ENCODE data around the gene IL17REL.

IL17REL gene

DNA sequence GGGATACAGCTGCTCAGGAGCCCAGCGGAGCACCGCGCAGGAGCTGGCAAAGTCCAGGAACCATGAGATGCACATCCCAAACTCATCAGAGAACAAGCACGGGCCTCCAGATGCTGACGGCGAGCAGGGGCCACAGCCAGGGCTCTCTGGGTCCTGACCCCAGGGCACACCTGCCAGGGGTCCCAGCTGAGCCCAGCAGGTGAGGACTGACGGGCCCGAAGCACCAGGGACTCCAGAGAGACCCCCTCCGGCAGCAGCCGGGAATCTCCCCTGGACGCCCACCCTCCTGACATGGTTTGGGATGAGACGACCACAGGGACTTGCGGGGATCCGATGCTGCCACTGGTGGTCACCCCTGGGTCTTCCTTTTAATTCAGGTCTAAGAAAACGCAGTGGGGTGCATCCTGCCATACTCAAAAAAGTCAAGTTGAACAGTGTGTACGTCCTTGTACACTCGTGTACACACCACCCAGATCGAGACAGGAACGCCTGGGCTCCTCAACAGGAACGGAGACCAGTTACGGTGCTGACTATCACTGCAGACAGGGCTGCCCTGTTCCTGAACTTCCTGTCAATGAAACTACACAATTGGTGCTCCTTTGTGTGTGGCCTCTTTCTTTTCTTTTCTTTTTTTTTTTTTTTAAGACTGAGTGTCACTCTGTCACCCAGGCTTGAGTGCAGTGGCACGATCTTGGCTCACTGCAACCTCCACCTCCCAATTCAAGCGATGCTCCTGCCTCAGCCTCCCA, 23.6 kb upstream of the IL17REL start:
- ChIA-PET CTCF (interaction anchor here (1.3 kb wide), 1 partner anchor 31 kb away, joined by 5 read pairs; no protein-coding TSS in a partner anchor), POLR2A (no interaction called here)
- DNase-seq (ENCODE audit: extremely low spot score) = no peak
- no peak for TF ChIP-seq CTCF (IDR thresholded peaks at IDR 0.05; ENCODE audit: control extremely low read depth, extremely low read depth, low read depth, missing control alignments)

DNA sequence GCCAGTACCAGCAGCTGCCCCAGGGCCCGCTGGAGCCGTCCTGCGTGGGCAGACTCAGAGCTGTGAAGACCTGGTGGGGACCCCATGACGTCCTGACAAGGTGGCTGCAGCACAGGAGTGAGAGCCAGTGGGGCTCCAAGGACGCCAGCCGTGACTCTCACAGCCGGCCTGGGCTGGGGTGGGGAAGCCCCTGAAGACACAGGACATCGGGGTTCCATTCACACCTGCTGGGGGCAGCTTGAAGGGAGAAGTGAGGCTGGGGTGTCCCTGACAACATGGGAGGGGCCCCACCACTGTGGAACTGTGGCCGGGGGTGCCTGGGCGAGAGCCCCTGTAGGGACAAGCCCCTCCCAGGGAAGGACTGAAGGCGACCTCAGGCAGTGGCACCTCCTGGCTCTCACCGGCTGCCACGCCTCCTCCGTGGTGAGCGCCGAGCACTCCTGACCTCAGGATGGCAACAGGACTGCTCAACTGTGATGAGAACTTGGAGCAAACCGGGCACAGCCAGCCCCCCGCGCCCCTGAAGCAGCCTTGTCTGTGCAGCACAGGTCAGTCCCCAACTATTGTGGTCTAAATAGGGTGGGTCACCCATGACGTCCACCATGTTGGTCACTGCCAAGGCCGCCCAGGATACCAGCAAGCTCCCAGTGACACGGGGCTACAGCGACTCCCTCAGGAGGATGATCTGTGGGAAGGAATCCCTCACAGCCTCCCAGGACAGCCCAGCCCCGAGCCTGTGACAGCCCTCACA, 22.7 kb upstream of the IL17REL start:
- no peak for TF ChIP-seq CTCF (IDR thresholded peaks at IDR 0.05; ENCODE audit: control extremely low read depth, extremely low read depth, low read depth, missing control alignments)
- DNase-seq (ENCODE audit: extremely low spot score) = no peak
- POLR2A ChIA-PET = no interaction called here
- CTCF ChIA-PET = interaction anchor here (0.8 to 1.3 kb wide), 4 partner anchors 30 to 155 kb away, joined by 3 to 5 read pairs (median 4); no protein-coding TSS in a partner anchor

- POLR2A ChIA-PET = no interaction called here
- no peak for TF ChIP-seq CTCF (IDR thresholded peaks at IDR 0.05; ENCODE audit: control extremely low read depth, extremely low read depth, low read depth, missing control alignments)
- no peak for DNase-seq (ENCODE audit: extremely low spot score)
- CTCF ChIA-PET = interaction anchor here (0.8 to 1.3 kb wide), 4 partner anchors 29 to 156 kb away, joined by 3 to 5 read pairs (median 4); no protein-coding TSS in a partner anchor
Measured at GRCh38 chr22:50034126-50035081, 21.8 kb upstream of the IL17REL start.

DNA sequence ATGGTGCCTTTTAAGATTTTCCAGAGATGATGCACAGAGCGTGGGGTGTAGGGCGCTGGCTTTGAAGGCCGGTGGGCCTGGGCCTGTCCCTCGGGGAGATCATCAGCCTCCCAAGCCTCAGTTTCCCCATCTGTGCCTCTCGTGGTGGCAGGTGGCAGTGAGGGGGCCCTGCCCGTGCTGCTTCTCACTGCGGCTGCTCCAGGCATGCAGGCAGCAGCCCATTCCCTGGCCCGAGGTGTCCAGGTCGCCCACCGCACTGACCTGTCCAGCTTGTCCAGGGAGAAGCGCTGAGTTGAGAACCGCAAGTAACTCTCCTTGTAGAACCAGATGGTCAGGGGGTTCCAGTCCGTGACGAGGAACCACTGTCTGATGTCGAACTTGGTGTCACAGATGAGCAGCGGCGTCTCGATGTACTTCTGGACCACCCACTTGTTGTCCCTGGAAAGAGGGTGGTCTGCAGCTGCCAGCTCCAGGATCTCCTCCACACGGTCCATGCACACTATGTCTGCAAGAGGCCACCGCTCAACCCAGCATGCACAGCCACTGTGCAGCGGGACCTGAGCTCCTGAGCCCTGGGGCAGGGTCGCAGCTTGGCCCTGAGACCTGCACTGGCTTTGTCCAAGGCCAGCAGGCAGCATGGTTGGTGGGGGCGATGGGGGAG, 20.5 kb upstream of the IL17REL start:
- POLR2A ChIA-PET = no interaction called here
- TF ChIP-seq CTCF (IDR thresholded peaks at IDR 0.05; ENCODE audit: control extremely low read depth, extremely low read depth, low read depth, missing control alignments) = no peak
- DNase-seq (ENCODE audit: extremely low spot score) = no peak
- CTCF ChIA-PET = interaction anchor here (4.3 kb wide), 1 partner anchor 101 kb away, joined by 90 read pairs; no protein-coding TSS in a partner anchor

- no peak for DNase-seq (ENCODE audit: extremely low spot score)
- TF ChIP-seq CTCF (IDR thresholded peaks at IDR 0.05; ENCODE audit: control extremely low read depth, extremely low read depth, low read depth, missing control alignments) = no peak
- POLR2A ChIA-PET = no interaction called here
- CTCF ChIA-PET = interaction anchor here (2.7 to 4.3 kb wide), 4 partner anchors 15 to 265 kb away, joined by 8 to 90 read pairs (median 23); no protein-coding TSS in a partner anchor
Measured at GRCh38 chr22:50032109-50032871, 19.7 kb upstream of the IL17REL start.

All from GM10248 (cell line).